ENCODE data around the gene CYTH3. TPM values are rescaled to one million over a fixed set of nuclear protein-coding genes. Genes with fewer than 3 reads are reported as not detected.

The CYTH3 gene
- total and polyA plus RNA-seq, 2 of the 8 experiments (the other 6 are each of a cell fraction or from before 2014, with no cell fraction given), result 10.3 to 11.9 TPM

DNA sequence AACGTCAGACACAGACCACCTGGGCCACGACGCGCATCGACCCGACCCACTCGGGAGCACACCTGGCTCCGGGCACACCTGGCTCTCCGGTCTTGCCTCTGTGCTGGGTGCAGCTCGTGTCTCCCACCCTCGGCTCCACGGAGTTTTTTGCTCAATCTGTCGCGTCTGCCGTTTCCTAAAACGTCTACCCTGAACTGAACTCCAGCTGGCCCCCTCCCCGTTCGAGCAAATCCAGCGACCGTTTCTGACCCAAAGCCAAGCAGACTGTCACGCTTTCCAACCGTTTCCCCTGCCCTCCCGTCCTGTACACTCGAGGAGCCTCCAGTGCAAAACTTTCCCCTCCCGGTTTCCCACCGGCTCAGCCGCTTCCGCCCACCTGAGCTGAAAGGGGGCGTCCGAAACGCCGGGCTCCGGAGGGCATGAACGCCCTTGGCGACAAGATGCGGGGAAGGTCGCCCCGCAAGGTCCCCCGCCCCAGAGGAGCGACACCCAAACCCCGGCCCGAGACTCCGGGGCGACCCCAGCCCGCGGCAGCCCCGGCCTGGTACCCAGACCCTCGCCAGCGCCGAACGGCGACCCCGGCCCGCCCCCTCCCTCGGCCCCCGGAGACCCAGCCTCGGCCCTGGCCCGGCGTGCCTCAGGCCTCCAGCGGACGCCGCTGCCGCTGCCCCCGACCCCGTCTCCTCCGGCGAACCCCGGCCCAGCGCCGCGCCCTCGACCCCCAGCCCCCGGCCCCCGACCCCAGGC lies 557 bp downstream of the CYTH3 start (continued):
- TF ChIP-seq CBX5 (IDR thresholded peaks at IDR 0.05; ENCODE audit: low read depth, low read length) (no peak), KDM4A (IDR thresholded peaks at IDR 0.05; ENCODE audit: low read depth, low read length, severe bottlenecking) (peak; percentile 46), EZH2 (IDR thresholded peaks at IDR 0.05; ENCODE audit: low read depth, low read length, severe bottlenecking) (no peak), GTF2F1 (IDR thresholded peaks at IDR 0.05; ENCODE audit: borderline replicate concordance, low read depth, low read length) (no peak), RNF2 (IDR thresholded peaks at IDR 0.05; ENCODE audit: borderline replicate concordance, low read depth, low read length, missing control alignments, poor library complexity, severe bottlenecking) (no peak), TBP (IDR thresholded peaks at IDR 0.05; ENCODE audit: low read depth, low read length) (no peak), JUN (IDR thresholded peaks at IDR 0.05; ENCODE audit: low read depth, low read length) (no peak), BCL11A (IDR thresholded peaks at IDR 0.05; ENCODE audit: low read depth in 2 of 2, low read length in 2 of 2) (no peak), KDM1A (IDR thresholded peaks at IDR 0.05; ENCODE audit: borderline replicate concordance, low read length) (no peak), RFX5 (IDR thresholded peaks at IDR 0.05; ENCODE audit: borderline replicate concordance, low read depth, low read length) (no peak), EGR1 (IDR thresholded peaks at IDR 0.05; ENCODE audit: borderline replicate concordance, low read depth, low read length) (no peak)
- TF ChIP-seq, protein P1, sequence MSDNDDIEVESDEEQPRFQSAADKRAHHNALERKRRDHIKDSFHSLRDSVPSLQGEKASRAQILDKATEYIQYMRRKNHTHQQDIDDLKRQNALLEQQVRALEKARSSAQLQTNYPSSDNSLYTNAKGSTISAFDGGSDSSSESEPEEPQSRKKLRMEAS (IDR thresholded peaks at IDR 0.05), result no peak

Measured in H1 (cell line).